SK-N-SH treated with all-trans-retinoic acid at 6 μM for 48 hours (cell line): ENCODE measurements around the gene SFT2D3.

ENCODE experiments used
- ATAC-seq: fragments of 200-7000 bp; cut with Tn5 transposase; 3 replicates; pipeline ENCODE4 v1.9.1; 2020; ENCODE audit warnings: mild to moderate bottlenecking, moderate library complexity
- ARNTL ChIP-seq: fragments of 450-650 bp; formaldehyde crosslinking; IDR thresholded peaks from 2 replicates; pipeline ENCODE4 v1.5.0; 2020; ENCODE audit warnings: low read depth, mild to moderate bottlenecking, moderate library complexity, borderline replicate concordance
- BACH2 ChIP-seq: fragments of 250-450 bp; sonication (Bioruptor Pico); IDR thresholded peaks from 2 replicates; pipeline ENCODE4 v1.9.0; 2021; ENCODE audit warnings: mild to moderate bottlenecking, borderline replicate concordance
- CREB5 ChIP-seq: fragments of 250-450 bp; sonication (Bioruptor Pico); IDR thresholded peaks from 2 replicates; pipeline ENCODE4 v1.5.1; 2020; ENCODE audit warnings: low read depth, mild to moderate bottlenecking, moderate library complexity
- CSRNP3 ChIP-seq: fragments of 250-450 bp; sonication (Bioruptor Pico); IDR thresholded peaks from 2 replicates; pipeline ENCODE4 v1.5.1; 2021; ENCODE audit warnings: mild to moderate bottlenecking, moderate library complexity
- ESRRG ChIP-seq: fragments of 250-450 bp; sonication (Bioruptor Pico); IDR thresholded peaks from 2 replicates; pipeline ENCODE4 v1.6.1; 2021; ENCODE audit warnings: mild to moderate bottlenecking
- ISL1 ChIP-seq: fragments of 250-450 bp; sonication (Bioruptor Pico); IDR thresholded peaks from 2 replicates; pipeline ENCODE4 v2.1.2; 2022; ENCODE audit warnings: mild to moderate bottlenecking, moderate library complexity
- OSR1 ChIP-seq: fragments of 250-450 bp; sonication (Bioruptor Pico); IDR thresholded peaks from 2 replicates; pipeline ENCODE4 v1.8.0; 2022; ENCODE audit warnings: moderate library complexity, mild to moderate bottlenecking, inconsistent platforms
- PATZ1 ChIP-seq: fragments of 250-450 bp; sonication (Bioruptor Pico); IDR thresholded peaks from 2 replicates; pipeline ENCODE4 v1.8.0; 2020; ENCODE audit warnings: mild to moderate bottlenecking, moderate library complexity, borderline replicate concordance
- POU6F1 ChIP-seq: fragments of 250-450 bp; sonication (Bioruptor Pico); IDR thresholded peaks from 2 replicates; pipeline ENCODE4 v1.8.0; 2021; ENCODE audit warnings: low read depth, mild to moderate bottlenecking, moderate library complexity, borderline replicate concordance
- PPARA ChIP-seq: fragments of 250-450 bp; sonication (Bioruptor Pico); IDR thresholded peaks from 2 replicates; pipeline ENCODE4 v1.5.0; 2020; ENCODE audit warnings: mild to moderate bottlenecking, borderline replicate concordance
- RARB ChIP-seq: fragments of 250-450 bp; sonication (Bioruptor Pico); IDR thresholded peaks from 2 replicates; pipeline ENCODE4 v1.8.0; 2021; ENCODE audit warnings: mild to moderate bottlenecking, moderate library complexity
- SNAI2 ChIP-seq: fragments of 250-450 bp; sonication (Bioruptor Pico); IDR thresholded peaks from 2 replicates; pipeline ENCODE4 v1.5.0; 2020; ENCODE audit warnings: mild to moderate bottlenecking, moderate library complexity
- TCF4 ChIP-seq: fragments of 250-450 bp; sonication (Bioruptor Pico); IDR thresholded peaks from 2 replicates; pipeline ENCODE4 v1.8.0; 2021; ENCODE audit warnings: mild to moderate bottlenecking, moderate library complexity, borderline replicate concordance
- TSHZ2 ChIP-seq: fragments of 250-450 bp; sonication (Bioruptor Pico); IDR thresholded peaks from 2 replicates; pipeline ENCODE4 v1.5.0; 2020; ENCODE audit warnings: mild to moderate bottlenecking, moderate library complexity
- ZC3H10 ChIP-seq: fragments of 250-450 bp; sonication (Bioruptor Pico); IDR thresholded peaks from 2 replicates; pipeline ENCODE4 v1.5.1; 2021; ENCODE audit warnings: mild to moderate bottlenecking, moderate library complexity
- ZFP3 ChIP-seq: fragments of 250-450 bp; sonication (Bioruptor Pico); IDR thresholded peaks from 2 replicates; pipeline ENCODE4 v1.5.0; 2020; ENCODE audit warnings: mild to moderate bottlenecking, moderate library complexity
- ZFP30 ChIP-seq: fragments of 450-650 bp; formaldehyde crosslinking; IDR thresholded peaks from 2 replicates; pipeline ENCODE4 v1.5.0; 2022; ENCODE audit warnings: mild to moderate bottlenecking, moderate library complexity
- ZNF565 ChIP-seq: fragments of 450-650 bp; formaldehyde crosslinking; conservative IDR thresholded peaks from 2 replicates; pipeline ENCODE4 v1.5.0; 2020; ENCODE audit warnings: low read depth, mild to moderate bottlenecking, moderate library complexity
- ZNF70 ChIP-seq: fragments of 450-650 bp; formaldehyde crosslinking; IDR thresholded peaks from 2 replicates; pipeline ENCODE4 v1.5.0; 2020; ENCODE audit warnings: mild to moderate bottlenecking, moderate library complexity
- ZNF8 ChIP-seq: fragments of 450-650 bp; formaldehyde crosslinking; IDR thresholded peaks from 2 replicates; pipeline ENCODE4 v1.5.0; 2020; ENCODE audit warnings: mild to moderate bottlenecking, moderate library complexity

Gene SFT2D3

GRCh38 chr2:127675331-127676261 lies 25.7 kb upstream of the SFT2D3 start, which contains the start of gene LIMS2 (continued):
- TF ChIP-seq OSR1 (CRISPR knock-in tag) = no peak
- no peak for TF ChIP-seq ZFP3 (CRISPR knock-in tag)
- no peak for TF ChIP-seq POU6F1
- no peak for TF ChIP-seq ZFP30 (CRISPR knock-in tag)
- TF ChIP-seq ZC3H10 (CRISPR knock-in tag) = no peak
- no peak for TF ChIP-seq ESRRG
- TF ChIP-seq PPARA = no peak

- no peak for ATAC-seq
- TF ChIP-seq SNAI2 (CRISPR knock-in tag) (no peak), ZNF565 (no peak), ZNF70 (CRISPR knock-in tag) (no peak), ZFP30 (CRISPR knock-in tag) (no peak), OSR1 (CRISPR knock-in tag) (no peak), ARNTL (CRISPR knock-in tag) (no peak), ZFP3 (CRISPR knock-in tag) (no peak), CREB5 (CRISPR knock-in tag) (no peak)
These were observed 24.4 kb upstream of the SFT2D3 start for GRCh38 chr2:127676906-127677305.

- TF ChIP-seq PATZ1 (CRISPR knock-in tag) (no peak), ZNF565 (no peak), PPARA (no peak), ZFP3 (CRISPR knock-in tag) (no peak), RARB (no peak), ARNTL (CRISPR knock-in tag) (no peak), CSRNP3 (CRISPR knock-in tag) (no peak), TSHZ2 (no peak), OSR1 (CRISPR knock-in tag) (no peak), ESRRG (no peak), ZNF70 (CRISPR knock-in tag) (no peak), ZFP30 (CRISPR knock-in tag) (no peak), CREB5 (CRISPR knock-in tag) (no peak), BACH2 (CRISPR knock-in tag) (no peak), SNAI2 (CRISPR knock-in tag) (no peak), TCF4 (no peak), POU6F1 (no peak), ZC3H10 (CRISPR knock-in tag) (no peak), ISL1 (CRISPR knock-in tag) (no peak), ZNF8 (CRISPR knock-in tag) (no peak)
- ATAC-seq = no peak
These were observed 22.8 kb upstream of the SFT2D3 start for GRCh38 chr2:127678531-127678930.
